Measurements from ENCODE around the gene ZBTB11.
A peak's percentile ranks its signal among the peaks of the same experiment; 100 is the strongest.
"Not testable (repeated sequence)": the region's sequence is repeated elsewhere in the genome, so short reads cannot be mapped to it uniquely, and the experiment has no call there.

ZBTB11 gene

GRCh38 chr3:101720851-101721840 is 44.2 kb upstream of the ZBTB11 start:
- no peak for TF ChIP-seq CTCF (IDR thresholded peaks at IDR 0.05; ENCODE audit: unreplicated experiment in 3 of 3)
- Mint-ChIP-seq H3K9me3 (no peaks in the 10 kb centered on the region), H3K4me1 (peaks cover 27% of the 10 kb centered on the region), H3K27me3 (ENCODE audit: low read depth) (no peaks in the 10 kb centered on the region), H3K27ac (peak overlapping the region in 2 of 3 experiments; percentile 11 to 48), H3K36me3 (ENCODE audit: low read depth) (no peaks in the 10 kb centered on the region), H3K4me3 (no peak overlapping the region)

GRCh38 chr3:101719604-101720185 is 42.8 kb upstream of the ZBTB11 start:
- H3K27me3 Mint-ChIP-seq (ENCODE audit: low read depth), result no peaks in the 10 kb centered on the region
- no peak overlapping the region for H3K27ac Mint-ChIP-seq
- peaks cover 21% of the 10 kb centered on the region for H3K4me1 Mint-ChIP-seq
- H3K4me3 Mint-ChIP-seq, result no peak overlapping the region
- no peaks in the 10 kb centered on the region for H3K9me3 Mint-ChIP-seq
- no peak for TF ChIP-seq CTCF (IDR thresholded peaks at IDR 0.05; ENCODE audit: unreplicated experiment in 3 of 3)
- no peaks in the 10 kb centered on the region for H3K36me3 Mint-ChIP-seq (ENCODE audit: low read depth)

GRCh38 chr3:101718455-101718854 is 41.5 kb upstream of the ZBTB11 start:
- no peak for TF ChIP-seq CTCF (IDR thresholded peaks at IDR 0.05; ENCODE audit: unreplicated experiment in 3 of 3)
- H3K27me3 Mint-ChIP-seq (ENCODE audit: low read depth), result no peaks in the 10 kb centered on the region
- no peak overlapping the region for H3K4me3 Mint-ChIP-seq
- no peaks in the 10 kb centered on the region for H3K9me3 Mint-ChIP-seq
- H3K27ac Mint-ChIP-seq, result no peak overlapping the region
- no peaks in the 10 kb centered on the region for H3K36me3 Mint-ChIP-seq (ENCODE audit: low read depth)
- peaks cover 15% of the 10 kb centered on the region for H3K4me1 Mint-ChIP-seq

GRCh38 chr3:101709126-101709525 is 32.2 kb upstream of the ZBTB11 start:
- H3K27me3 Mint-ChIP-seq (ENCODE audit: low read depth), result peaks cover 9% of the 10 kb centered on the region
- TF ChIP-seq CTCF (IDR thresholded peaks at IDR 0.05; ENCODE audit: unreplicated experiment in 3 of 3), result no peak
- H3K4me3 Mint-ChIP-seq, result no peak overlapping the region
- H3K4me1 Mint-ChIP-seq, result no peaks in the 10 kb centered on the region
- no peaks in the 10 kb centered on the region for H3K9me3 Mint-ChIP-seq
- no peaks in the 10 kb centered on the region for H3K36me3 Mint-ChIP-seq (ENCODE audit: low read depth)
- no peak overlapping the region for H3K27ac Mint-ChIP-seq

- not testable (repeated sequence) for H3K27me3 Mint-ChIP-seq (ENCODE audit: low read depth); H3K4me3 Mint-ChIP-seq; H3K36me3 Mint-ChIP-seq (ENCODE audit: low read depth); H3K27ac Mint-ChIP-seq; H3K9me3 Mint-ChIP-seq; H3K4me1 Mint-ChIP-seq
Observed at GRCh38 chr3:101704639-101705038, 27.7 kb upstream of the ZBTB11 start.

- no peak for TF ChIP-seq CTCF (IDR thresholded peaks at IDR 0.05; ENCODE audit: unreplicated experiment in 3 of 3)
- Mint-ChIP-seq H3K27ac (no peak overlapping the region), H3K4me1 (peaks cover 5% of the 10 kb centered on the region), H3K36me3 (ENCODE audit: low read depth) (no peaks in the 10 kb centered on the region), H3K9me3 (no peaks in the 10 kb centered on the region), H3K4me3 (no peak overlapping the region), H3K27me3 (ENCODE audit: low read depth) (peaks cover 3% of the 10 kb centered on the region)
Observed at GRCh38 chr3:101703169-101703568, 26.2 kb upstream of the ZBTB11 start.

Measured in nephron (organoid).